Loucy (cell line): ENCODE measurements around the gene HOXB1.

Experiments
- H2AFZ ChIP-seq: fragments of 200-600 bp; sonication (generic); 2 replicates; pipeline ENCODE4 v1.6.0; 2016; ENCODE audit warnings: antibody characterized with exemption, mild to moderate bottlenecking, low read length, moderate library complexity
- H3F3A ChIP-seq: fragments of 200-600 bp; 2 replicates; pipeline ENCODE4 v1.6.0; 2016; ENCODE audit warnings: antibody characterized with exemption, low read depth, mild to moderate bottlenecking
- H3K27me3 ChIP-seq: fragments of 200-600 bp; sonication (generic); 2 replicates; pipeline ENCODE4 v1.6.1; 2014; ENCODE audit warnings: low read length, mild to moderate bottlenecking; ENCODE audit not compliant: insufficient read depth, poor library complexity, severe bottlenecking
- H3K36me3 ChIP-seq: fragments of 200-600 bp; sonication (generic); 2 replicates; pipeline ENCODE4 v1.6.1; 2016; ENCODE audit warnings: low read length; ENCODE audit not compliant: insufficient read depth
- H3K4me1 ChIP-seq: fragments of 200-600 bp; sonication (generic); 2 replicates; pipeline ENCODE4 v1.5.1; 2014; ENCODE audit warnings: low read length, mild to moderate bottlenecking; ENCODE audit not compliant: insufficient read depth, poor library complexity, severe bottlenecking
- H3K4me2 ChIP-seq: fragments of 200-600 bp; sonication (generic); 2 replicates; pipeline ENCODE4 v1.6.0; 2014; ENCODE audit warnings: antibody characterized with exemption, low read length, low read depth, mild to moderate bottlenecking; ENCODE audit not compliant: poor library complexity, severe bottlenecking
- H3K4me3 ChIP-seq: fragments of 200-600 bp; sonication (generic); 2 replicates; pipeline ENCODE4 v1.5.1; 2014; ENCODE audit warnings: low read length, mild to moderate bottlenecking, mixed read lengths; ENCODE audit not compliant: poor library complexity, severe bottlenecking
- H3K79me2 ChIP-seq: fragments of 200-600 bp; sonication (generic); 2 replicates; pipeline ENCODE4 v1.6.1; 2014; ENCODE audit warnings: low read length; ENCODE audit not compliant: insufficient read depth
- H3K9ac ChIP-seq: fragments of 200-600 bp; sonication (generic); 2 replicates; pipeline ENCODE4 v1.6.0; 2014; ENCODE audit warnings: mild to moderate bottlenecking, low read depth, low read length, moderate library complexity; ENCODE audit not compliant: poor library complexity, severe bottlenecking
- H3K9me2 ChIP-seq: fragments of 200-600 bp; sonication (generic); replicated peaks from 2 replicates; pipeline ENCODE4 v1.6.1; 2016; ENCODE audit warnings: low read depth, low read length, mixed read lengths
- H3K9me3 ChIP-seq: fragments of 200-600 bp; sonication (generic); 2 replicates; pipeline ENCODE4 v1.6.1; 2014; ENCODE audit warnings: mild to moderate bottlenecking, antibody characterized with exemption, low read length, low read depth; ENCODE audit not compliant: insufficient read depth
- H4K20me1 ChIP-seq: fragments of 200-600 bp; sonication (generic); 2 replicates; pipeline ENCODE4 v1.6.0; 2014; ENCODE audit warnings: antibody characterized with exemption, low read length, mild to moderate bottlenecking; ENCODE audit not compliant: insufficient read depth, poor library complexity, severe bottlenecking
- EZH2phosphoT487 ChIP-seq: fragments of 200-600 bp; IDR thresholded peaks from 2 replicates; pipeline ENCODE4 v1.6.1; 2018; ENCODE audit warnings: antibody characterized with exemption, mild to moderate bottlenecking, moderate library complexity, borderline replicate concordance
- TF ChIP-seq, protein P1 (sequence below): fragments of 200-600 bp; sonication (generic); conservative IDR thresholded peaks from 2 replicates; pipeline ENCODE4 v1.5.1; 2014; ENCODE audit warnings: mild to moderate bottlenecking, antibody characterized with exemption, low read length

The HOXB1 gene

GRCh38 chr17:48491527-48492273 lies 39.1 kb downstream of the HOXB1 start:
- Histone ChIP-seq H2AFZ (no peak overlapping the region), H3K9me3 (no peaks in the 10 kb centered on the region), H3F3A (peaks cover 6% of the 10 kb centered on the region; the same call in 1 of the 2 replicates), H3K27me3 (no peaks in the 10 kb centered on the region), H3K79me2 (no peaks in the 10 kb centered on the region), H3K4me3 (no peak overlapping the region), H3K36me3 (no peaks in the 10 kb centered on the region), H3K4me2 (no peak overlapping the region), H3K4me1 (peaks cover 51% of the 10 kb centered on the region), H3K9ac (no peak overlapping the region), H3K9me2 (no peaks in the 10 kb centered on the region), H4K20me1 (no peaks in the 10 kb centered on the region)
- TF ChIP-seq, protein P1, sequence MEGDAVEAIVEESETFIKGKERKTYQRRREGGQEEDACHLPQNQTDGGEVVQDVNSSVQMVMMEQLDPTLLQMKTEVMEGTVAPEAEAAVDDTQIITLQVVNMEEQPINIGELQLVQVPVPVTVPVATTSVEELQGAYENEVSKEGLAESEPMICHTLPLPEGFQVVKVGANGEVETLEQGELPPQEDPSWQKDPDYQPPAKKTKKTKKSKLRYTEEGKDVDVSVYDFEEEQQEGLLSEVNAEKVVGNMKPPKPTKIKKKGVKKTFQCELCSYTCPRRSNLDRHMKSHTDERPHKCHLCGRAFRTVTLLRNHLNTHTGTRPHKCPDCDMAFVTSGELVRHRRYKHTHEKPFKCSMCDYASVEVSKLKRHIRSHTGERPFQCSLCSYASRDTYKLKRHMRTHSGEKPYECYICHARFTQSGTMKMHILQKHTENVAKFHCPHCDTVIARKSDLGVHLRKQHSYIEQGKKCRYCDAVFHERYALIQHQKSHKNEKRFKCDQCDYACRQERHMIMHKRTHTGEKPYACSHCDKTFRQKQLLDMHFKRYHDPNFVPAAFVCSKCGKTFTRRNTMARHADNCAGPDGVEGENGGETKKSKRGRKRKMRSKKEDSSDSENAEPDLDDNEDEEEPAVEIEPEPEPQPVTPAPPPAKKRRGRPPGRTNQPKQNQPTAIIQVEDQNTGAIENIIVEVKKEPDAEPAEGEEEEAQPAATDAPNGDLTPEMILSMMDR = no peak
- no peak for TF ChIP-seq EZH2phosphoT487

- H3K4me3 ChIP-seq = no peak overlapping the region
- H3F3A ChIP-seq = peaks cover 6% of the 10 kb centered on the region; the same call in 1 of the 2 replicates
- peaks cover 55% of the 10 kb centered on the region for H3K4me1 ChIP-seq
- no peaks in the 10 kb centered on the region for H3K79me2 ChIP-seq
- no peak overlapping the region for H2AFZ ChIP-seq
- no peaks in the 10 kb centered on the region for H3K36me3 ChIP-seq
- H4K20me1 ChIP-seq = no peaks in the 10 kb centered on the region
- TF ChIP-seq EZH2phosphoT487 = no peak
- TF ChIP-seq, protein P1 = no peak
- H3K27me3 ChIP-seq = no peaks in the 10 kb centered on the region
- H3K9me3 ChIP-seq = no peaks in the 10 kb centered on the region
- H3K9ac ChIP-seq = no peak overlapping the region
- H3K9me2 ChIP-seq = no peaks in the 10 kb centered on the region
- H3K4me2 ChIP-seq = peak overlapping the region; percentile 35
These were observed 40.3 kb downstream of the HOXB1 start for GRCh38 chr17:48490451-48490892.

GRCh38 chr17:48489781-48490180 lies 41.0 kb downstream of the HOXB1 start:
- no peaks in the 10 kb centered on the region for H3K27me3 ChIP-seq
- no peak for TF ChIP-seq EZH2phosphoT487
- TF ChIP-seq, protein P1 = no peak

More at GRCh38 chr17:48489781-48490180, 41.0 kb downstream of the HOXB1 start:
- H3K4me3 ChIP-seq = no peak overlapping the region
- H4K20me1 ChIP-seq = no peaks in the 10 kb centered on the region
- peaks cover 56% of the 10 kb centered on the region for H3K4me1 ChIP-seq
- H2AFZ ChIP-seq = no peak overlapping the region
- H3K9me3 ChIP-seq = no peaks in the 10 kb centered on the region
- peak overlapping the region; percentile 33 for H3K9ac ChIP-seq
- no peaks in the 10 kb centered on the region for H3K79me2 ChIP-seq
- no peaks in the 10 kb centered on the region for H3K36me3 ChIP-seq
- H3K9me2 ChIP-seq = no peaks in the 10 kb centered on the region
- peaks cover 6% of the 10 kb centered on the region; the same call in 1 of the 2 replicates for H3F3A ChIP-seq
- no peak overlapping the region for H3K4me2 ChIP-seq
